Esophagus muscularis mucosa (tissue), 4 donors: Measurements from ENCODE around the gene NLGN4Y.

Experiments used
- CTCF ChIP-seq, 3 experiments: fragments of 200-600 bp in 2 of 3; fragments of 450-650 bp in 1 of 3; sonication (generic) in 2 of 3; IDR thresholded peaks; one replicate each; pipeline ENCODE4 v1.5.1; 2017 to 2019; ENCODE audit warnings: antibody characterized with exemption in 3 of 3, mild to moderate bottlenecking in 2 of 3, moderate library complexity in 1 of 3
- EP300 ChIP-seq: sonication (generic); formaldehyde crosslinking; IDR thresholded peaks from one replicate; pipeline ENCODE4 v1.6.1; 2017; ENCODE audit warnings: antibody characterized with exemption
- POLR2A ChIP-seq: fragments of 450-650 bp; IDR thresholded peaks from one replicate; pipeline ENCODE4 v1.6.1; 2017; ENCODE audit warnings: antibody characterized with exemption, moderate library complexity, mild to moderate bottlenecking, low read depth
- POLR2AphosphoS5 ChIP-seq, 2 donors: sonication (generic); formaldehyde crosslinking; IDR thresholded peaks; one replicate each; pipeline ENCODE4 v1.6.1; 2017; ENCODE audit warnings: antibody characterized with exemption in 2 of 2

DNA sequence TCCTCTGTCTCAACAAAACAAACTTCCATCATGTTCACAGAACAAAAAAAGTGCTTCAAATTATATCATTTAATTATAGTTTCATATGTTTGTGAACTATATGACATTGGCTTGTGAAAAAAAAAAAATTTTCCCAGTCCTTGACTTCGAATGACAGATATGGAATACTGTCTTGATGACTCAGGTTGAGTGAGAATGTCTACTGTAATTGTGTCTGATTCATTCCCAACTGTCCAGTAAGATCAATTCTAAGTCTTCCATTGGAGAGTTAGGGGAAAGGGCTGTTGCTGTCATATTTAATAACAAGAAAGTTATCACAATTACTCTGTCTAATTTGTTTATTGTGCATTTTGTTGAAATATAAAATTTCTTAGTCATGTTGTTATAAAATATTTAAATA is 34.1 kb upstream of the NLGN4Y start:
- no peak for TF ChIP-seq CTCF (IDR thresholded peaks at IDR 0.05)
- TF ChIP-seq EP300, result no peak
- no peak for TF ChIP-seq POLR2A
- no peak for TF ChIP-seq POLR2AphosphoS5 (IDR thresholded peaks at IDR 0.05)
